GM12892 (cell line): ENCODE data around the gene MAP3K7CL. TPM values are rescaled to one million over a fixed set of nuclear protein-coding genes. Genes with fewer than 3 reads are reported as not detected.

Source experiments
- DNase-seq: peaks from one replicate; pipeline ENCODE4 v3.0.0; 2011; ENCODE audit not compliant: insufficient read length
- FAIRE-seq: peaks from 2 replicates; lab custom pipeline; 2011; peaks lifted over from hg19 to GRCh38; lab: Jason Lieb, UNC
- POLR2A ChIP-seq: IDR thresholded peaks from 2 replicates; pipeline ENCODE4 v1.6.1; 2011; ENCODE audit warnings: low read depth, low read length, control low read depth
- POLR2AphosphoS5 ChIP-seq: IDR thresholded peaks from 2 replicates; pipeline ENCODE4 v1.6.1; 2011; ENCODE audit warnings: low read depth, low read length, control low read depth
- TAF1 ChIP-seq: IDR thresholded peaks from 2 replicates; pipeline ENCODE4 v1.6.1; 2011; ENCODE audit warnings: low read depth, mild to moderate bottlenecking, control low read depth, low read length, borderline replicate concordance
- polyA plus RNA-seq: library from polyadenylated mRNA; unstranded; fragments of >200 nt; gene quantifications from one replicate; pipeline ENCODE4 v1.2.1, GENCODE V29; 2012; ENCODE audit warnings: missing spikeins, inconsistent platforms; ENCODE audit not compliant: missing spikeins

Gene MAP3K7CL, protein sequence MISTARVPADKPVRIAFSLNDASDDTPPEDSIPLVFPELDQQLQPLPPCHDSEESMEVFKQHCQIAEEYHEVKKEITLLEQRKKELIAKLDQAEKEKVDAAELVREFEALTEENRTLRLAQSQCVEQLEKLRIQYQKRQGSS
- 9.7 TPM for polyA plus RNA-seq

DNA sequence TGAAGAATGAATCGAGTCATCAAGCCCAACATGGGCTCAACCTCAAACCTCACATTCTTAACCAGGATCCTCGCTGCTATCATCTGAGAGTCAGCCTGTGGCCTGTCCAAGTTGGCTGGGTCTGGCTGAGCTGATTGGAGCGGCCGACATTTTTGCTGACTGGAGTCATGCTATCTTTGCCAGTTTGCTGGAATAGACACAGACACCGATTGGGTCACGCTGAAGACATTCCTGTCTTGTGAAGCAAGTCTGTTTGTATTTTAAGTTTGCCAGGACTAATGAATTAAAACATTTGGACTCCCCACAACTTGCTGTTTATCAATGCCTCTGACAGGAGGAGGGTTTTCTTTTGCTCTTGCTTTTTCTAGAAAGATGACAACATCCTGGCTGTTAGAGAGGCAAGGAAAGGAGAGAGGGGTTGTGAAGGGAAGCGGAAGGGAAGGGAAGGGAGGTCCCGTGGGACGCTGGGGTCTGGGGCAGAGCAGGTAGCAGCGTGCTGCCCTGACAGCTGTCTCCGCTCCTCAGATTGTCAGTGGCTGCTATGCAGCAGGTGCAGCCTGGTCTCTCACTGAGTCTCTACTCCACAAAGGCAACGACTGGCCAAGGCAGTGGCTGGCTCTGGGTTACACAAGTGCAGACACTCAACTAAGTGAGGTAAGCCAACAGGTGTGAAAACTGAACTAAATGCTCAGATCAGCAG, at the start of gene MAP3K7CL:
Gene MAP3K7CL (plus strand): TSS at position 375 of the 700 bp plus-strand sequence. CDS start 2,701 bp downstream, outside the sequence.
- TF ChIP-seq POLR2AphosphoS5 (no peak), POLR2A (no peak), TAF1 (no peak)
- FAIRE-seq, result no peak
- no peak for DNase-seq

DNA sequence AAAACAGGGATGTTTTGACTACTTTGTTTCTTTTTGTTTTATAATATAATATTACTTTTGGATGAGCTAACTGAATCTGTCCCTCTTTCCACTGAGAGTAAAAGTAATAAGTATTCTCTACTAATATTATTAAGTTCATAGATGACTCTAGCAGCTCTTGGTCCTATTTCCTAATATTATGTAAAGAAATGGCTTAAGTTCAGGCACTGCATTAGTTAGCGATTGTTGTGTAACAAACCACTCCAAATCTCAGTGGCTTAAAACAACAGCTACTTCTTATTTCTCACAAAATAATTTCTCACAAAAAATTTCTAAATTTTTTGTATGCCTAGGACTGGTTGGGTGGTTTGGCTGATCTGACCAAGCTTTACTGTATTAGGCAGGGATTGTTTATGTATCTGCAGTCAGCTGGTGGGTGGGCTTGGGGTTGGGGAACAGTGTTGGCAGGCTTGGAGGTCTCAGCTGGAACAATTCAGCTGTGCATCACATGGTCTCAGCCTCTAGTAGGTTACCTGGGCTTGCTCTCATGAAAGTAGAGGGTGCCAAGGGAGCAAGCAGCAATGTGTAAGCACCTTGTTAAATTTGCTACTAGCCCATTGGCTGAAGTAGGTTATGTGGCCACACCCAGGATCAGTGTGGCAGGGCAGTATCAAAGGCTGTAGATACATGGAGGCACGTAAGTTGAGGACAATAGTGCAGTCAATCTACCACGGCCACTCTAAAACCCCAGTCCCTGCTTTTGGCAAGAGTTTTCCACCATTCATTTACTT, 48.2 kb upstream of the MAP3K7CL start:
- FAIRE-seq, result no peak
- DNase-seq, result no peak

GRCh38 chr21:29083306-29083705, 47.1 kb upstream of the MAP3K7CL start:
- DNase-seq (no peak), FAIRE-seq (no peak)
- TF ChIP-seq POLR2A (no peak), POLR2AphosphoS5 (no peak), TAF1 (no peak)

More for the DNA sequence above, 48.2 kb upstream of the MAP3K7CL start:
- TF ChIP-seq POLR2AphosphoS5 (no peak), TAF1 (no peak), POLR2A (no peak)

GRCh38 chr21:29084372-29084771, 46.1 kb upstream of the MAP3K7CL start:
- DNase-seq (no peak), FAIRE-seq (no peak)
- TF ChIP-seq TAF1, result no peak
- TF ChIP-seq POLR2AphosphoS5, result no peak
- TF ChIP-seq POLR2A, result no peak

- FAIRE-seq, result no peak
- TF ChIP-seq POLR2A (no peak), POLR2AphosphoS5 (no peak), TAF1 (no peak)
- no peak for DNase-seq
Observed at GRCh38 chr21:29085106-29085752, 45.2 kb upstream of the MAP3K7CL start.

DNA sequence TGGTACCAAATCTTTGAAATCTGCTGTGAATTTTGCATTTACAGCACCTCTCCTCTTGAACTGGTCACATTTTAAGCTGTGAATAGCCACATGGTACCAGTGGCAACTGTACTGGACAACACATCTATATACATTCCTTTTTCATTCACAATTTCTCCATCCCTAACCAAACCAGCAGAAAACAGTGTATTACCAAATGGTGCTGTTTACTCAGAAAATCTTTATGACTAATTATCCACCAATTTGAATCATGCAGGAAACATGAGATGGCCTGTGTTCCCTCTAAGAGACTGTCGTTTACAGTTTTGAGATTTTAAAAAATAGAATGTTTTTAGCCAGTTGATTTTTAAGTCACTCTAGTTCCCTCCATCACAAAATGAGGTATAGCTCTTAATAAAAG, 39.4 kb upstream of the MAP3K7CL start:
- no peak for FAIRE-seq
- no peak for DNase-seq

GRCh38 chr21:29092102-29092959, 38.1 kb upstream of the MAP3K7CL start:
- TF ChIP-seq POLR2AphosphoS5, result no peak
- TF ChIP-seq POLR2A, result no peak
- TF ChIP-seq TAF1, result no peak
- no peak for FAIRE-seq
- DNase-seq, result no peak

More for the DNA sequence above, 39.4 kb upstream of the MAP3K7CL start:
- TF ChIP-seq POLR2AphosphoS5 (no peak), TAF1 (no peak), POLR2A (no peak)

GRCh38 chr21:29096218-29097015, 34.0 kb upstream of the MAP3K7CL start:
- FAIRE-seq (no peak), DNase-seq (no peak)
- TF ChIP-seq POLR2A, result no peak
- TF ChIP-seq POLR2AphosphoS5, result no peak
- no peak for TF ChIP-seq TAF1

DNA sequence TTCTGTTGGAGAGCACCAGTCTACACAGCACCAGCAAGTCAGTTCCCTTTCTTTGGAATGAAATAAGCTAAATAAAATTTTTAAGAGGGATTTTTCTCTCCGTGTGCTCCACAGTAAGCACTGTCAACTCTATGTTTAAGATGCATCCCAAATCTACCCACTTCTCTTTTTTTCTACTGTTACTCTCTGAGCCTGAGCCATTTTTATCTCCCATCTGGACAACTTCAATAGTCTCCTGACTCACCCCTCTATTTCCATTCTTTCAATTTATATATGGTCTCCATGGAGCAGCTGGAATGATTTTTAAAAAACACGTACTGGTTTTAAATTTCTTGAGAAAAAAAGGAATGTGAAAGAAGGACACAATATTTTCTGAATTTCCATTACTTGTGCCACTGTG, 32.3 kb upstream of the MAP3K7CL start:
- TF ChIP-seq POLR2AphosphoS5 (no peak), POLR2A (no peak), TAF1 (no peak)
- FAIRE-seq (no peak), DNase-seq (no peak)

- FAIRE-seq (no peak), DNase-seq (no peak)
- no peak for TF ChIP-seq POLR2A
- TF ChIP-seq TAF1, result no peak
- no peak for TF ChIP-seq POLR2AphosphoS5
Observed at GRCh38 chr21:29102791-29103257, 27.6 kb upstream of the MAP3K7CL start.
